ENCODE data around the gene HERPUD1.
A peak's percentile ranks its signal among the peaks of the same experiment; 100 is the strongest.
"Not testable (repeated sequence)": the region's sequence is repeated elsewhere in the genome, so short reads cannot be mapped to it uniquely, and the experiment has no call there.

Gene HERPUD1

GRCh38 chr16:56990407-56991286 lies 58.7 kb downstream of the HERPUD1 start:
- CTCF ChIA-PET, result no interaction called here
- Histone ChIP-seq H3K4me1 (ENCODE audit: control insufficient read depth, insufficient read depth, low read length) (peaks cover 4% of the 10 kb centered on the region; the same call in 1 of the 2 replicates), H3K36me3 (ENCODE audit: control insufficient read depth in 2 of 2, insufficient read depth in 1 of 2, low read length in 2 of 2) (no peaks in the 10 kb centered on the region), H3K27ac (ENCODE audit: extremely low read depth, low read depth, low read length) (no peak overlapping the region), H3K9me3 (ENCODE audit: control insufficient read depth, insufficient read depth, low read depth, low read length) (no peaks in the 10 kb centered on the region), H3K4me3 (ENCODE audit: low read depth, low read length) (no peak overlapping the region)
- POLR2A ChIA-PET, result no interaction called here
- no peak for TF ChIP-seq ZNF426 (tag by site-specific recombination; IDR thresholded peaks at IDR 0.05)
- TF ChIP-seq GLI4 (tag by site-specific recombination; IDR thresholded peaks at IDR 0.05), result 0 out of 2 replicates have a peak, but pooled peaks have one; percentile 73
- peak; percentile 32; the same call in 1 of the 2 replicates for TF ChIP-seq KLF9 (tag by site-specific recombination; IDR thresholded peaks at IDR 0.05; ENCODE audit: low read depth)
- no peak for TF ChIP-seq ZNF362 (tag by site-specific recombination; IDR thresholded peaks at IDR 0.05)

DNA sequence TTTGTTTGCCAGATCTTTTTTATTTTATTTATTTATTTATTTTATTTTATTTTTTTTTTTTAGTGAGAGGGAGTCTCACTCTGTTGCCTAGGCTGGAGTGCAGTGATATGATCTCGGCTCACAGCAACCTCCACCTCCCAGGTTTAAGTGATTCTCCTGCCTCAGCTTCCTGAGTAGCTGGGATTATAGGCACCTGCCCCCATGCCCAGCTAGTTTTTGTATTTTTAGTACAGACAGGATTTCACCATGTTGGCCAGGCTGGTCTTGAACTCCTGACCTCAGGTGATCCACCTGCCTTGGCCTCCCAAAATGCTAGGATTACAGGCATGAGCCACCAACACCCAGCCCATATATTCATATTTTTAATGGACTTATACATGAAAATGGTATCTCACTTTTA lies 60.5 kb downstream of the HERPUD1 start:
- not testable (repeated sequence) for H3K27ac ChIP-seq (ENCODE audit: extremely low read depth, low read depth, low read length); H3K36me3 ChIP-seq (ENCODE audit: control insufficient read depth in 2 of 2, insufficient read depth in 1 of 2, low read length in 2 of 2); H3K4me3 ChIP-seq (ENCODE audit: low read depth, low read length); H3K9me3 ChIP-seq (ENCODE audit: control insufficient read depth, insufficient read depth, low read depth, low read length); H3K4me1 ChIP-seq (ENCODE audit: control insufficient read depth, insufficient read depth, low read length)
- ChIA-PET POLR2A (interaction anchor here (0.7 kb wide), 1 partner anchor 633 kb away, joined by 3 read pairs; no protein-coding TSS in a partner anchor), CTCF (interaction anchor here (0.6 to 1.2 kb wide), 2 partner anchors 28 to 52 kb away, joined by 3 to 5 read pairs; no protein-coding TSS in a partner anchor)

GRCh38 chr16:56993204-56993603 lies 61.3 kb downstream of the HERPUD1 start:
- H3K36me3 ChIP-seq (ENCODE audit: control insufficient read depth in 2 of 2, insufficient read depth in 1 of 2, low read length in 2 of 2), result no peaks in the 10 kb centered on the region
- ChIA-PET POLR2A (interaction anchor here (0.7 kb wide), 1 partner anchor 48 kb away, joined by 3 read pairs; no protein-coding TSS in a partner anchor), CTCF (interaction anchor here (1.2 kb wide), 1 partner anchor 29 kb away, joined by 3 read pairs; no protein-coding TSS in a partner anchor)
- H3K4me3 ChIP-seq (ENCODE audit: low read depth, low read length), result no peak overlapping the region
- H3K9me3 ChIP-seq (ENCODE audit: control insufficient read depth, insufficient read depth, low read depth, low read length), result no peaks in the 10 kb centered on the region
- no peak overlapping the region for H3K27ac ChIP-seq (ENCODE audit: extremely low read depth, low read depth, low read length)
- H3K4me1 ChIP-seq (ENCODE audit: control insufficient read depth, insufficient read depth, low read length), result peaks cover 4% of the 10 kb centered on the region; the same call in 1 of the 2 replicates
- TF ChIP-seq TSHZ1 (tag by site-specific recombination; IDR thresholded peaks at IDR 0.05; ENCODE audit: borderline replicate concordance), result no peak
- peak; percentile 78 for TF ChIP-seq ZNF146 (tag by site-specific recombination; IDR thresholded peaks at IDR 0.05)
- TF ChIP-seq ZNF23 (tag by site-specific recombination; IDR thresholded peaks at IDR 0.05; ENCODE audit: borderline replicate concordance), result no peak
- peak; percentile 52; the same call in 1 of the 2 replicates for TF ChIP-seq EGR2 (tag by site-specific recombination; IDR thresholded peaks at IDR 0.05; ENCODE audit: low read depth)
- peak; percentile 48 for TF ChIP-seq ZFHX2 (tag by site-specific recombination; conservative IDR thresholded peaks at IDR 0.05)

- no peak overlapping the region for H3K4me3 ChIP-seq (ENCODE audit: low read depth, low read length)
- ChIA-PET POLR2A (no interaction called here), CTCF (interaction anchor here (0.7 to 2.0 kb wide), 3 partner anchors 30 to 1931 kb away, joined by 3 to 5 read pairs (median 3); no protein-coding TSS in a partner anchor)
- no peak overlapping the region for H3K27ac ChIP-seq (ENCODE audit: extremely low read depth, low read depth, low read length)
- H3K9me3 ChIP-seq (ENCODE audit: control insufficient read depth, insufficient read depth, low read depth, low read length), result no peaks in the 10 kb centered on the region
- peaks cover 4% of the 10 kb centered on the region; the same call in 1 of the 2 replicates for H3K4me1 ChIP-seq (ENCODE audit: control insufficient read depth, insufficient read depth, low read length)
- TF ChIP-seq PRDM4 (tag by site-specific recombination; IDR thresholded peaks at IDR 0.05) (peak; percentile 47; the same call in 1 of the 2 replicates), ZNF654 (tag by site-specific recombination; IDR thresholded peaks at IDR 0.05; ENCODE audit: low read depth) (no peak)
- H3K36me3 ChIP-seq (ENCODE audit: control insufficient read depth in 2 of 2, insufficient read depth in 1 of 2, low read length in 2 of 2), result no peaks in the 10 kb centered on the region
These were observed 62.4 kb downstream of the HERPUD1 start for GRCh38 chr16:56994311-56994710.

Measured in HEK293 (cell line).